Activated CD8-positive, alpha-beta T cell treated with anti-CD3 and anti-CD28 coated beads for 36 hours (primary cell): Measurements from ENCODE around the gene CR2. TPM values are rescaled to one million over a fixed set of nuclear protein-coding genes. Genes with fewer than 3 reads are reported as not detected.

Source experiments
- ATAC-seq: fragments of 200-7000 bp; cut with Tn5 transposase; one replicate; pipeline ENCODE4 v1.10.0; 2021; ENCODE audit warnings: mild to moderate bottlenecking, moderate library complexity
- CTCF ChIA-PET: fragments of 350-600 bp; sonication (Branson Sonifier 250); formaldehyde crosslinking; loops from one replicate; lab custom pipeline; 2021; ENCODE audit warnings: antibody characterized with exemption; lab: Charles Lee
- POLR2A ChIA-PET: fragments of 350-600 bp; sonication (Branson Sonifier 250); formaldehyde crosslinking; loops from one replicate; lab custom pipeline; 2021; ENCODE audit warnings: antibody characterized with exemption; lab: Charles Lee
- DNase-seq: peaks from one replicate; pipeline ENCODE4 v3.0.0-alpha.2; 2020
- H3K27ac Mint-ChIP-seq: one replicate; pipeline ENCODE4 v1.8.0; 2021; ENCODE audit warnings: mild to moderate bottlenecking, mixed read lengths
- H3K27me3 Mint-ChIP-seq: one replicate; pipeline ENCODE4 v1.8.0; 2021; ENCODE audit warnings: mixed read lengths
- H3K36me3 Mint-ChIP-seq: one replicate; pipeline ENCODE4 v1.8.0; 2021; ENCODE audit warnings: low read depth, mixed read lengths
- H3K4me1 Mint-ChIP-seq: one replicate; pipeline ENCODE4 v1.8.0; 2021; ENCODE audit warnings: low read depth, mixed read lengths
- H3K4me3 Mint-ChIP-seq: one replicate; pipeline ENCODE4 v1.8.0; 2021; ENCODE audit warnings: mild to moderate bottlenecking, moderate library complexity, mixed read lengths
- H3K9me3 Mint-ChIP-seq: one replicate; pipeline ENCODE4 v1.8.0; 2021; ENCODE audit warnings: mixed read lengths
- CTCF ChIP-seq: fragments of 200-600 bp; IDR thresholded peaks from one replicate; pipeline ENCODE4 v1.8.0; 2022; ENCODE audit warnings: antibody characterized with exemption, mild to moderate bottlenecking
- intact Hi-C: fragments of 100-400 bp; cut with micrococcal nuclease; formaldehyde crosslinking; loops from one replicate; pipeline ENCODE4 v1.10.0; 2022
- total RNA-seq, 2 experiments: library from RNA; stranded (reverse); gene quantifications; one replicate each; pipeline ENCODE4 v1.2.3, GENCODE V29; 2021

CR2 gene
- total RNA-seq, 2 experiments from 2014 or later, result 1.9 to 2.1 TPM

GRCh38 chr1:207499573-207499972, 45.4 kb downstream of the CR2 start:
- H3K4me1 Mint-ChIP-seq, result peaks cover 25% of the 10 kb centered on the region
- no peaks in the 10 kb centered on the region for H3K9me3 Mint-ChIP-seq
- peak; percentile 93 for DNase-seq
- no peaks in the 10 kb centered on the region for H3K36me3 Mint-ChIP-seq
- ChIA-PET POLR2A (interaction anchor here (0.8 to 1.5 kb wide), 5 partner anchors 99 to 450 kb away, joined by 3 to 6 read pairs (median 3); no protein-coding TSS in a partner anchor), CTCF (interaction anchor here (0.5 to 2.8 kb wide), 59 partner anchors 12 to 865 kb away, joined by 3 to 29 read pairs (median 4); partner anchors contain the start of genes C4BPB, CD55, CR2 and DYRK3)
- peak overlapping the region; percentile 62 for H3K27ac Mint-ChIP-seq
- intact Hi-C loops, result loop anchor here (2.0 to 5.0 kb wide), 3 partner anchors 42 to 415 kb away; no protein-coding TSS in a partner anchor
- peaks cover 14% of the 10 kb centered on the region for H3K27me3 Mint-ChIP-seq
- peak; percentile 92 for TF ChIP-seq CTCF
- ATAC-seq, result peak; percentile 71
- H3K4me3 Mint-ChIP-seq, result no peak overlapping the region

- peak; percentile 76 for ATAC-seq
- Mint-ChIP-seq H3K4me3 (no peak overlapping the region), H3K36me3 (no peaks in the 10 kb centered on the region), H3K27ac (no peak overlapping the region), H3K27me3 (peaks cover 14% of the 10 kb centered on the region), H3K4me1 (peaks cover 25% of the 10 kb centered on the region), H3K9me3 (no peaks in the 10 kb centered on the region)
- intact Hi-C loops, result no loop called here
- no peak for TF ChIP-seq CTCF
- CTCF ChIA-PET, result interaction anchor here (0.5 to 2.8 kb wide), 51 partner anchors 12 to 683 kb away, joined by 3 to 29 read pairs (median 4); partner anchors contain the start of genes C4BPB, CD55, CR2 and PFKFB2
- POLR2A ChIA-PET, result interaction anchor here (1.0 to 1.5 kb wide), 3 partner anchors 178 to 450 kb away, joined by 3 to 6 read pairs (median 4); no protein-coding TSS in a partner anchor
- no peak for DNase-seq
Measured at GRCh38 chr1:207500306-207500705, 46.2 kb downstream of the CR2 start.

- Mint-ChIP-seq H3K27ac (no peak overlapping the region), H3K36me3 (no peaks in the 10 kb centered on the region), H3K4me3 (no peak overlapping the region), H3K27me3 (peaks cover 8% of the 10 kb centered on the region), H3K4me1 (peaks cover 18% of the 10 kb centered on the region), H3K9me3 (no peaks in the 10 kb centered on the region)
- no peak for TF ChIP-seq CTCF
- intact Hi-C loops, result no loop called here
- ChIA-PET POLR2A (no interaction called here), CTCF (interaction anchor here (1.8 kb wide), 1 partner anchor 448 kb away, joined by 4 read pairs; the partner anchor contains the start of gene PFKFB2)
- DNase-seq (no peak), ATAC-seq (no peak)
Measured at GRCh38 chr1:207501071-207501470, 46.9 kb downstream of the CR2 start.

GRCh38 chr1:207502726-207503125, 48.6 kb downstream of the CR2 start:
- DNase-seq, result no peak
- ChIA-PET CTCF (interaction anchor here (0.9 to 1.8 kb wide), 2 partner anchors 77 to 450 kb away, joined by 3 to 4 read pairs; partner anchors contain the start of gene PFKFB2), POLR2A (no interaction called here)

More at GRCh38 chr1:207502726-207503125, 48.6 kb downstream of the CR2 start:
- Mint-ChIP-seq H3K4me1 (peaks cover 18% of the 10 kb centered on the region), H3K36me3 (no peaks in the 10 kb centered on the region), H3K9me3 (no peaks in the 10 kb centered on the region), H3K27me3 (peaks cover 4% of the 10 kb centered on the region), H3K4me3 (no peak overlapping the region), H3K27ac (no peak overlapping the region)
- intact Hi-C loops, result no loop called here
- no peak for TF ChIP-seq CTCF
- no peak for ATAC-seq
